GM12878 (cell line): ENCODE results near the gene TYW3. TPM values are rescaled to one million over a fixed set of nuclear protein-coding genes. Genes with fewer than 3 reads are reported as not detected.

Experiments
- ATAC-seq: fragments of 200-7000 bp; cut with Tn5 transposase; 3 replicates; pipeline ENCODE4 v1.9.1; 2020; ENCODE audit warnings: mild to moderate bottlenecking, moderate library complexity
- BruUV-seq: library from RNA; stranded (reverse); fragments of 400-500 nt; replicated peaks from 2 replicates; lab custom pipeline; 2021; lab: Mats Ljungman, UMichigan
- CTCF ChIA-PET: fragments of 300-600 bp; sonication (Branson Sonifier 250); formaldehyde crosslinking; extraction: SDS; loops from one replicate; lab custom pipeline; 2021; ENCODE audit warnings: inconsistent platforms; lab: Yijun Ruan, JAX
- POLR2A ChIA-PET: fragments of 350-600 bp; formaldehyde crosslinking; extraction: SDS; loops from one replicate; lab custom pipeline; 2021; ENCODE audit warnings: inconsistent platforms; lab: Charles Lee
- RAD21 ChIA-PET: fragments of 300-600 bp; sonication (Branson Sonifier 250); formaldehyde crosslinking; loops from one replicate; lab custom pipeline; 2023; ENCODE audit warnings: antibody characterized with exemption; ENCODE audit not compliant: unreplicated experiment; lab: Charles Lee
- SMC1A ChIA-PET: fragments of 300-600 bp; sonication (Branson Sonifier 250); formaldehyde crosslinking; loops from one replicate; lab custom pipeline; 2023; ENCODE audit not compliant: unreplicated experiment, uncharacterized antibody; lab: Charles Lee
- DNase-seq: peaks from one replicate; pipeline ENCODE4 v3.0.0-alpha.2; 2011; ENCODE audit warnings: low read depth, low spot score
- FAIRE-seq: peaks from 3 replicates; lab custom pipeline; 2011; peaks lifted over from hg19 to GRCh38; lab: Jason Lieb, UNC
- H2AFZ ChIP-seq: 2 replicates; pipeline ENCODE4 v1.6.0; 2011; ENCODE audit warnings: low read depth, low read length, control low read depth; ENCODE audit not compliant: control insufficient read depth
- H3K27ac ChIP-seq: 2 replicates; pipeline ENCODE4 v1.5.1; 2011; ENCODE audit warnings: control low read depth; ENCODE audit not compliant: control insufficient read depth, insufficient read depth
- H3K27me3 ChIP-seq, 2 experiments: replicated peaks in 1 of 2; 2 replicates each; pipeline versions ENCODE4 v1.6.0 to v1.6.1; 2011; ENCODE audit warnings: low read length in 1 of 2; ENCODE audit not compliant: control insufficient read depth in 2 of 2, insufficient read depth in 2 of 2
- H3K36me3 ChIP-seq, 2 experiments: 2 replicates each; pipeline ENCODE4 v1.5.1; 2011; ENCODE audit warnings: low read length in 1 of 2; ENCODE audit not compliant: control insufficient read depth in 2 of 2, insufficient read depth in 2 of 2
- H3K4me1 ChIP-seq: 2 replicates; pipeline ENCODE4 v1.6.1; 2011; ENCODE audit warnings: mild to moderate bottlenecking, low read length, moderate library complexity, mixed read lengths; ENCODE audit not compliant: control insufficient read depth, insufficient read depth
- H3K4me2 ChIP-seq: 2 replicates; pipeline ENCODE4 v1.6.0; 2011; ENCODE audit warnings: control low read depth; ENCODE audit not compliant: control insufficient read depth, insufficient read depth
- H3K4me3 ChIP-seq: fragments of 200-600 bp; sonication (generic); 2 replicates; pipeline ENCODE4 v1.5.1; 2016
- H3K79me2 ChIP-seq: 2 replicates; pipeline ENCODE4 v1.6.0; 2011; ENCODE audit warnings: low read length; ENCODE audit not compliant: control insufficient read depth, insufficient read depth
- H3K9ac ChIP-seq: 2 replicates; pipeline ENCODE4 v1.8.0; 2011; ENCODE audit warnings: low read length, control low read depth, mixed read lengths; ENCODE audit not compliant: control insufficient read depth, insufficient read depth
- H3K9me3 ChIP-seq: replicated peaks from 3 replicates; pipeline ENCODE4 v1.5.1; 2011; ENCODE audit warnings: mild to moderate bottlenecking, low read length; ENCODE audit not compliant: control insufficient read depth, insufficient read depth
- H4K20me1 ChIP-seq: 2 replicates; pipeline ENCODE4 v1.6.0; 2011; ENCODE audit not compliant: control insufficient read depth, insufficient read depth
- BMI1 ChIP-seq: fragments of 450-650 bp; IDR thresholded peaks from 2 replicates; pipeline ENCODE4 v1.6.1; 2016; ENCODE audit warnings: mild to moderate bottlenecking, moderate library complexity, borderline replicate concordance
- BRCA1 ChIP-seq: IDR thresholded peaks from 2 replicates; pipeline ENCODE4 v1.6.1; 2011; ENCODE audit warnings: low read depth, low read length, improper control_type of control experiment
- CREB1 ChIP-seq: IDR thresholded peaks from 2 replicates; pipeline ENCODE4 v1.6.1; 2012; ENCODE audit warnings: low read depth, mild to moderate bottlenecking, inconsistent platforms
- ESRRA ChIP-seq: IDR thresholded peaks from 2 replicates; pipeline ENCODE4 v1.6.1; 2012; ENCODE audit warnings: mild to moderate bottlenecking, low read length, improper control_type of control experiment
- FOS ChIP-seq: IDR thresholded peaks from 3 replicates; pipeline ENCODE4 v1.6.1; 2011; ENCODE audit warnings: borderline replicate concordance; ENCODE audit not compliant: insufficient read length; ENCODE audit errors: extremely low read depth
- HDGF ChIP-seq: fragments of 450-650 bp; IDR thresholded peaks from 2 replicates; pipeline ENCODE4 v1.6.1; 2016; ENCODE audit warnings: antibody characterized with exemption
- IKZF1 ChIP-seq: fragments of 450-650 bp; conservative IDR thresholded peaks from 2 replicates; pipeline ENCODE4 v1.6.1; 2017; ENCODE audit warnings: antibody characterized with exemption, mild to moderate bottlenecking
- KDM1A ChIP-seq: fragments of 200-600 bp; sonication (generic); IDR thresholded peaks from 2 replicates; pipeline ENCODE4 v1.6.1; 2016; ENCODE audit warnings: borderline replicate concordance
- MTA3 ChIP-seq: IDR thresholded peaks from 2 replicates; pipeline ENCODE4 v1.6.1; 2012; ENCODE audit warnings: low read length, inconsistent platforms, borderline replicate concordance
- NBN ChIP-seq: fragments of 450-650 bp; IDR thresholded peaks from 2 replicates; pipeline ENCODE4 v1.6.1; 2016
- SIX5 ChIP-seq: IDR thresholded peaks from 2 replicates; pipeline ENCODE4 v1.6.1; 2011; ENCODE audit warnings: mild to moderate bottlenecking, low read depth, low read length, moderate library complexity; ENCODE audit not compliant: severe bottlenecking
- SUPT20H ChIP-seq: IDR thresholded peaks from 2 replicates; pipeline ENCODE4 v1.6.1; 2011; ENCODE audit warnings: low read depth, mild to moderate bottlenecking, low read length, moderate library complexity, borderline replicate concordance; ENCODE audit not compliant: control insufficient read depth
- TARDBP ChIP-seq: IDR thresholded peaks from 2 replicates; pipeline ENCODE4 v1.6.1; 2016; ENCODE audit warnings: borderline replicate concordance
- TBL1XR1 ChIP-seq: IDR thresholded peaks from 2 replicates; pipeline ENCODE4 v1.6.1; 2012; ENCODE audit warnings: low read depth, low read length, improper control_type of control experiment
- TCF7 ChIP-seq: IDR thresholded peaks from 2 replicates; pipeline ENCODE4 v1.6.1; 2014; ENCODE audit warnings: antibody characterized with exemption, borderline replicate concordance
- USF1 ChIP-seq: IDR thresholded peaks from 2 replicates; pipeline ENCODE4 v1.6.1; 2011; ENCODE audit warnings: borderline replicate concordance, low read depth, mild to moderate bottlenecking, moderate library complexity, mixed read lengths, low read length; ENCODE audit not compliant: insufficient read depth; ENCODE audit errors: extremely low read length
- WGBS: methylation state at CpG from one replicate; pipeline ENCODE4 v1.1.6; 2016; ENCODE audit warnings: low lambda C conversion rate; ENCODE audit not compliant: insufficient replicate concordance, insufficient coverage; ENCODE audit errors: missing lambda C conversion rate; 5-methylcytosine and 5-hydroxymethylcytosine counted together
- in situ Hi-C: fragments of 300-500 bp; cut with MboI; formaldehyde crosslinking; loops from 9 replicates; pipeline ENCODE4 v1.14.3; 2018; ENCODE audit warnings: mixed read lengths
- intact Hi-C: fragments of 100-400 bp; cut with micrococcal nuclease; formaldehyde crosslinking; loops from one replicate; pipeline ENCODE4 v1.14.2; 2022; ENCODE audit not compliant: unreplicated experiment
- polyA plus RNA-seq, 11 experiments: library from polyadenylated mRNA; depleted of rRNA in 4 of 11; unstranded in 6 of 11; stranded (reverse) in 5 of 11; fragments of >200 nt; fragmentation: Nextera tagmentation in 4 of 11; fragmentation: Illumina TruSeq in 1 of 11; extraction: Ambion mirVana in 4 of 11; extraction: Trizol in 1 of 11; gene quantifications; 1 replicate in 1 of 11; 2 replicates in 10 of 11; pipeline versions ENCODE4 v1.2.1 to v1.2.3, GENCODE V29; 2011 to 2016; ENCODE audit warnings: inconsistent platforms in 2 of 11, missing spikeins in 2 of 11, low read depth in 1 of 11
- total RNA-seq, 4 experiments: library from RNA; depleted of rRNA in 3 of 4; stranded (reverse); fragments of >200 nt in 3 of 4; fragmentation: Illumina TruSeq in 1 of 4; extraction: Trizol in 1 of 4; gene quantifications; 2 replicates each; pipeline versions ENCODE4 v1.2.1 to v1.2.3, GENCODE V29; 2013 to 2021
- TF ChIP-seq, protein P1 (sequence below): fragments of 450-650 bp; IDR thresholded peaks from 2 replicates; pipeline ENCODE4 v1.6.1; 2017; ENCODE audit warnings: antibody characterized with exemption, mild to moderate bottlenecking, moderate library complexity

TYW3 gene
- total and polyA plus RNA-seq, 10 of the 15 experiments (the other 5 are each of a cell fraction or from before 2014, with no cell fraction given), result 18.6 to 54.4 (median 32.8) TPM

DNA sequence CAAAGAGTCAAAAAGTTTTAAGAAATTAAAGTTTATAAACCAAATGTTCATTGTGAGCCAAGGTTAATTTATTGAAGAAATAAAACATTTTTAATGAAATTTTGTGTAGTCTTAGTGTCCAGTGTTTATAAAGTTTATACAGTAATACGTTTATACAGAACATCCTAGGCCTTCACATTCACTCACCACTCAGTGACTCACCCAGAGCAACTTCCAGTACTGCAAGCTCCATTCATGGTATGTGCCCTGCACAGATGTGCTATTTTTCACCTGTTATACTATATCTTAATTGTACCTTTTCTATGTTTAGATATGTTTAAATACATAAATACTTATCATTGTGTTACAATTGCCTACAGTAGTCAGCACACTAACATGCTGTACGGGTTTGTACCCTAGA lies 33.6 kb downstream of the TYW3 start:
- Histone ChIP-seq H3K79me2 (no peaks in the 10 kb centered on the region), H3K27ac (no peak overlapping the region), H3K36me3 (peaks cover 0 to 5% of the 10 kb centered on the region in 2 experiments; a peak in 1 of 4 replicates), H2AFZ (no peak overlapping the region), H3K4me1 (no peaks in the 10 kb centered on the region), H3K4me3 (no peak overlapping the region), H3K9ac (no peak overlapping the region), H3K27me3 (no peaks in the 10 kb centered on the region), H3K4me2 (no peak overlapping the region), H3K9me3 (no peaks in the 10 kb centered on the region), H4K20me1 (no peaks in the 10 kb centered on the region)
- RAD21 ChIA-PET, result interaction anchor here (0.9 to 2.4 kb wide), 3 partner anchors 9 to 33 kb away, joined by 3 to 24 read pairs (median 3); partner anchors contain the start of genes CRYZ and TYW3
- TF ChIP-seq KDM1A (no peak), HDGF (no peak), BMI1 (no peak), FOS (no peak), SUPT20H (no peak), BRCA1 (no peak), TARDBP (no peak), USF1 (no peak), TCF7 (no peak), TBL1XR1 (no peak), IKZF1 (no peak), NBN (no peak), ESRRA (no peak), SIX5 (no peak), MTA3 (no peak), CREB1 (no peak)
- TF ChIP-seq, protein P1, sequence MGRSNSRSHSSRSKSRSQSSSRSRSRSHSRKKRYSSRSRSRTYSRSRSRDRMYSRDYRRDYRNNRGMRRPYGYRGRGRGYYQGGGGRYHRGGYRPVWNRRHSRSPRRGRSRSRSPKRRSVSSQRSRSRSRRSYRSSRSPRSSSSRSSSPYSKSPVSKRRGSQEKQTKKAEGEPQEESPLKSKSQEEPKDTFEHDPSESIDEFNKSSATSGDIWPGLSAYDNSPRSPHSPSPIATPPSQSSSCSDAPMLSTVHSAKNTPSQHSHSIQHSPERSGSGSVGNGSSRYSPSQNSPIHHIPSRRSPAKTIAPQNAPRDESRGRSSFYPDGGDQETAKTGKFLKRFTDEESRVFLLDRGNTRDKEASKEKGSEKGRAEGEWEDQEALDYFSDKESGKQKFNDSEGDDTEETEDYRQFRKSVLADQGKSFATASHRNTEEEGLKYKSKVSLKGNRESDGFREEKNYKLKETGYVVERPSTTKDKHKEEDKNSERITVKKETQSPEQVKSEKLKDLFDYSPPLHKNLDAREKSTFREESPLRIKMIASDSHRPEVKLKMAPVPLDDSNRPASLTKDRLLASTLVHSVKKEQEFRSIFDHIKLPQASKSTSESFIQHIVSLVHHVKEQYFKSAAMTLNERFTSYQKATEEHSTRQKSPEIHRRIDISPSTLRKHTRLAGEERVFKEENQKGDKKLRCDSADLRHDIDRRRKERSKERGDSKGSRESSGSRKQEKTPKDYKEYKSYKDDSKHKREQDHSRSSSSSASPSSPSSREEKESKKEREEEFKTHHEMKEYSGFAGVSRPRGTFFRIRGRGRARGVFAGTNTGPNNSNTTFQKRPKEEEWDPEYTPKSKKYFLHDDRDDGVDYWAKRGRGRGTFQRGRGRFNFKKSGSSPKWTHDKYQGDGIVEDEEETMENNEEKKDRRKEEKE, result no peak
- CTCF ChIA-PET, result interaction anchor here (0.9 to 2.8 kb wide), 10 partner anchors 10 to 438 kb away, joined by 3 to 20 read pairs (median 6); partner anchors contain the start of genes CRYZ and TYW3
- intact Hi-C loops (no loop called here), in situ Hi-C loops (loop anchor here (5.0 kb wide), 1 partner anchor 441 kb away; no protein-coding TSS in a partner anchor)
- FAIRE-seq (no peak), DNase-seq (no peak), ATAC-seq (no peak)
- SMC1A ChIA-PET, result interaction anchor here (0.8 to 3.0 kb wide), 10 partner anchors 8 to 437 kb away, joined by 3 to 17 read pairs (median 6); partner anchors contain the start of genes CRYZ and TYW3
- no TSS peak for BruUV-seq
- POLR2A ChIA-PET, result interaction anchor here (1.2 kb wide), 1 partner anchor 29 kb away, joined by 3 read pairs; no protein-coding TSS in a partner anchor
- WGBS, result 91% methylated on average over 2 of the region's 2 CpGs
